Measurements from ENCODE around the gene SLC5A7.

GRCh38 chr2:108058576-108059137 is 72.3 kb downstream of the SLC5A7 start:
- TF ChIP-seq POLR2A (IDR thresholded peaks at IDR 0.05) (no peak), CTCF (IDR thresholded peaks at IDR 0.05) (no peak)

Data from testis (tissue), 2 donors.